GM18517 (cell line): ENCODE results near the gene ZSCAN1.

ENCODE experiments used
- ATAC-seq: cut with Tn5 transposase; IDR thresholded peaks from one replicate; pipeline ENCODE4 v1.9.1; 2021; ENCODE audit warnings: mild to moderate bottlenecking, moderate library complexity; ENCODE audit not compliant: unreplicated experiment

The ZSCAN1 gene

GRCh38 chr19:58067240-58067912, 33.6 kb downstream of the ZSCAN1 start:
- ATAC-seq: no peak

- no peak for ATAC-seq
Observed at GRCh38 chr19:58079792-58080191, 46.0 kb downstream of the ZSCAN1 start.

GRCh38 chr19:58083021-58083420, 49.2 kb downstream of the ZSCAN1 start:
- ATAC-seq: no peak

- ATAC-seq: no peak
Observed at GRCh38 chr19:58084596-58085347, 50.9 kb downstream of the ZSCAN1 start.

GRCh38 chr19:58085348-58085875, 51.6 kb downstream of the ZSCAN1 start:
- no peak for ATAC-seq

- no peak for ATAC-seq
Observed at GRCh38 chr19:58086825-58087710, 53.2 kb downstream of the ZSCAN1 start.

- ATAC-seq: no peak
Observed at GRCh38 chr19:58088521-58089052, 54.8 kb downstream of the ZSCAN1 start.

GRCh38 chr19:58089846-58090245, 56.0 kb downstream of the ZSCAN1 start:
- no peak for ATAC-seq

- ATAC-seq: no peak
Observed at GRCh38 chr19:58091251-58091995, 57.6 kb downstream of the ZSCAN1 start.

- no peak for ATAC-seq
Observed at GRCh38 chr19:58093071-58093470, 59.2 kb downstream of the ZSCAN1 start.

- ATAC-seq: no peak
Observed at GRCh38 chr19:58095328-58095727, 61.5 kb downstream of the ZSCAN1 start.

GRCh38 chr19:58096884-58097283, 63.1 kb downstream of the ZSCAN1 start:
- ATAC-seq: no peak

GRCh38 chr19:58097349-58097748, 63.5 kb downstream of the ZSCAN1 start:
- no peak for ATAC-seq

- ATAC-seq: no peak
Observed at GRCh38 chr19:58097781-58098681, 64.2 kb downstream of the ZSCAN1 start, which contains the start of gene ZSCAN18. ZSCAN18 (minus strand) TSS chr19:58098231; CDS start chr19:58090267, 7,964 bp downstream.

GRCh38 chr19:58098682-58098998, 64.8 kb downstream of the ZSCAN1 start:
- ATAC-seq: no peak
